Measurements from ENCODE around the gene RNU2-63P.
"Not testable (repeated sequence)": the region's sequence is repeated elsewhere in the genome, so short reads cannot be mapped to it uniquely, and the experiment has no call there.

- TF ChIP-seq CTCF, POLR2A (IDR thresholded peaks at IDR 0.05): not testable (repeated sequence)
Measured at GRCh38 chr2:87985902-87986301, 30.4 kb downstream of the RNU2-63P start.

Measured in adrenal gland (tissue), 5 donors.